Calu3 (cell line): Measurements from ENCODE around the gene APBA2. TPM values are rescaled to one million over a fixed set of nuclear protein-coding genes. Genes with fewer than 3 reads are reported as not detected.

ENCODE experiments used
- BruUV-seq: library from RNA; stranded (reverse); fragments of 400-500 nt; replicated peaks from 2 replicates; lab custom pipeline; 2021; lab: Mats Ljungman, UMichigan
- CTCF ChIA-PET: fragments of 300-600 bp; sonication (Branson Sonifier 250); formaldehyde crosslinking; loops from one replicate; lab custom pipeline; 2022; ENCODE audit warnings: antibody characterized with exemption; lab: Charles Lee
- DNase-seq: peaks from one replicate; pipeline ENCODE4 v3.0.0; 2022
- H3K27ac Mint-ChIP-seq: one replicate; pipeline ENCODE4 v1.8.0; 2022; ENCODE audit warnings: mixed read lengths; ENCODE audit not compliant: unreplicated experiment
- H3K27me3 Mint-ChIP-seq: one replicate; pipeline ENCODE4 v1.8.0; 2022; ENCODE audit warnings: mixed read lengths; ENCODE audit not compliant: unreplicated experiment
- H3K36me3 Mint-ChIP-seq: one replicate; pipeline ENCODE4 v1.8.0; 2022; ENCODE audit warnings: mild to moderate bottlenecking, moderate library complexity, mixed read lengths; ENCODE audit not compliant: insufficient read depth, unreplicated experiment
- H3K4me1 Mint-ChIP-seq: one replicate; pipeline ENCODE4 v1.8.0; 2022; ENCODE audit warnings: mild to moderate bottlenecking, low read depth, mixed read lengths; ENCODE audit not compliant: unreplicated experiment
- H3K4me3 Mint-ChIP-seq: one replicate; pipeline ENCODE4 v1.8.0; 2022; ENCODE audit warnings: mild to moderate bottlenecking, low read depth, moderate library complexity, mixed read lengths; ENCODE audit not compliant: unreplicated experiment
- H3K9me3 Mint-ChIP-seq: one replicate; pipeline ENCODE4 v1.8.0; 2022; ENCODE audit warnings: low read depth, mixed read lengths; ENCODE audit not compliant: unreplicated experiment
- intact Hi-C: fragments of 100-400 bp; cut with micrococcal nuclease; formaldehyde crosslinking; loops from one replicate; pipeline ENCODE4 v1.10.0; 2022; ENCODE audit not compliant: unreplicated experiment
- total RNA-seq: library from RNA; stranded (reverse); gene quantifications from 2 replicates; pipeline ENCODE4 v1.2.3, GENCODE V29; 2022
- TF ChIP-seq, protein P1 (sequence below): fragments of 200-600 bp; IDR thresholded peaks from one replicate; pipeline ENCODE4 v1.8.0; 2022; ENCODE audit warnings: antibody characterized with exemption; ENCODE audit not compliant: unreplicated experiment

Gene APBA2
- total RNA-seq, 1 experiment from 2014 or later: not detected

- no peaks in the 10 kb centered on the region for H3K36me3 Mint-ChIP-seq
- peaks cover 3% of the 10 kb centered on the region for H3K9me3 Mint-ChIP-seq
- TF ChIP-seq, protein P1, sequence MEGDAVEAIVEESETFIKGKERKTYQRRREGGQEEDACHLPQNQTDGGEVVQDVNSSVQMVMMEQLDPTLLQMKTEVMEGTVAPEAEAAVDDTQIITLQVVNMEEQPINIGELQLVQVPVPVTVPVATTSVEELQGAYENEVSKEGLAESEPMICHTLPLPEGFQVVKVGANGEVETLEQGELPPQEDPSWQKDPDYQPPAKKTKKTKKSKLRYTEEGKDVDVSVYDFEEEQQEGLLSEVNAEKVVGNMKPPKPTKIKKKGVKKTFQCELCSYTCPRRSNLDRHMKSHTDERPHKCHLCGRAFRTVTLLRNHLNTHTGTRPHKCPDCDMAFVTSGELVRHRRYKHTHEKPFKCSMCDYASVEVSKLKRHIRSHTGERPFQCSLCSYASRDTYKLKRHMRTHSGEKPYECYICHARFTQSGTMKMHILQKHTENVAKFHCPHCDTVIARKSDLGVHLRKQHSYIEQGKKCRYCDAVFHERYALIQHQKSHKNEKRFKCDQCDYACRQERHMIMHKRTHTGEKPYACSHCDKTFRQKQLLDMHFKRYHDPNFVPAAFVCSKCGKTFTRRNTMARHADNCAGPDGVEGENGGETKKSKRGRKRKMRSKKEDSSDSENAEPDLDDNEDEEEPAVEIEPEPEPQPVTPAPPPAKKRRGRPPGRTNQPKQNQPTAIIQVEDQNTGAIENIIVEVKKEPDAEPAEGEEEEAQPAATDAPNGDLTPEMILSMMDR: no peak
- H3K27ac Mint-ChIP-seq: no peak overlapping the region
- H3K4me3 Mint-ChIP-seq: no peak overlapping the region
- no TSS peak for BruUV-seq
- no peaks in the 10 kb centered on the region for H3K27me3 Mint-ChIP-seq
- CTCF ChIA-PET: interaction anchor here (0.6 kb wide), 2 partner anchors 170 to 1759 kb away, joined by 3 read pairs; no protein-coding TSS in a partner anchor
- DNase-seq: no peak
- no peaks in the 10 kb centered on the region for H3K4me1 Mint-ChIP-seq
- intact Hi-C loops: no loop called here
Measured at GRCh38 chr15:29135309-29135657, 249.5 kb downstream of the APBA2 start.

- no peak overlapping the region for H3K27ac Mint-ChIP-seq
- TF ChIP-seq, protein P1: no peak
- intact Hi-C loops: no loop called here
- peaks cover 3% of the 10 kb centered on the region for H3K9me3 Mint-ChIP-seq
- CTCF ChIA-PET: interaction anchor here (0.5 to 0.6 kb wide), 4 partner anchors 164 to 1758 kb away, joined by 3 to 6 read pairs (median 3); no protein-coding TSS in a partner anchor
- BruUV-seq: no TSS peak
- H3K27me3 Mint-ChIP-seq: no peaks in the 10 kb centered on the region
- no peak overlapping the region for H3K4me3 Mint-ChIP-seq
- DNase-seq: no peak
- no peaks in the 10 kb centered on the region for H3K36me3 Mint-ChIP-seq
- no peaks in the 10 kb centered on the region for H3K4me1 Mint-ChIP-seq
Measured at GRCh38 chr15:29135702-29136646, 250.2 kb downstream of the APBA2 start.

- TF ChIP-seq, protein P1: no peak
- Mint-ChIP-seq H3K9me3 (peaks cover 3% of the 10 kb centered on the region), H3K4me3 (no peak overlapping the region), H3K27me3 (no peaks in the 10 kb centered on the region), H3K36me3 (no peaks in the 10 kb centered on the region), H3K27ac (no peak overlapping the region), H3K4me1 (no peaks in the 10 kb centered on the region)
- no TSS peak for BruUV-seq
- intact Hi-C loops: no loop called here
- CTCF ChIA-PET: no interaction called here
- DNase-seq: no peak
Measured at GRCh38 chr15:29138260-29138659, 252.5 kb downstream of the APBA2 start.

DNA sequence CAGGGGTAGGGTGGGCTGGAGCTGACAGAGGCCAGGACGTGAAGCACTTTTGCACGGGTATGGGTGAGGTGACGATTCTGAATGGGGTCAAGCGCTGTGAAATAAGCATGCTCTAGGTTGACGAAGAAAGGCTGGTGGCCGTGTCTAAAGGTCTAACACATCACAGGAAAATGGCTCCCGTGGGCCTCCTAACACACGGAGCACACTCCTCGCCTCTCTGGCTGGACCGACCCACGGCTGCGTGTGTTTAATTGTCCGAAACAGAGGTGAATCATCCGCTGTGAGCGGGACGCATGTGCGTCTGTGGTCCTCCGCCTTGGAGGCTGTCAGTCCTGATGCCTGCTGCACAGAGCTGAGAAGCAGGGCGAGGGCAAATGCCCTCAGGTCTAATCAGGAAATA, 253.3 kb downstream of the APBA2 start:
- no peaks in the 10 kb centered on the region for H3K27me3 Mint-ChIP-seq
- H3K27ac Mint-ChIP-seq: no peak overlapping the region
- H3K9me3 Mint-ChIP-seq: peaks cover 3% of the 10 kb centered on the region
- TF ChIP-seq, protein P1: no peak
- DNase-seq: no peak
- no peak overlapping the region for H3K4me3 Mint-ChIP-seq
- H3K36me3 Mint-ChIP-seq: no peaks in the 10 kb centered on the region
- no TSS peak for BruUV-seq
- intact Hi-C loops: no loop called here
- CTCF ChIA-PET: no interaction called here
- H3K4me1 Mint-ChIP-seq: no peaks in the 10 kb centered on the region
